GM06990 (cell line): ENCODE data around the gene ZNF205.

Experiments
- DNase-seq: peaks from one replicate; pipeline ENCODE4 v3.0.0-alpha.2; 2011; ENCODE audit not compliant: insufficient read length; ENCODE audit errors: extremely low read depth
- H3K27me3 ChIP-seq: replicated peaks from 2 replicates; pipeline ENCODE4 v1.6.0; 2011; ENCODE audit warnings: low read length; ENCODE audit not compliant: control insufficient read depth, insufficient read depth
- H3K36me3 ChIP-seq: 2 replicates; pipeline ENCODE4 v1.5.1; 2011; ENCODE audit warnings: low read length; ENCODE audit not compliant: control insufficient read depth, insufficient read depth
- H3K4me3 ChIP-seq: replicated peaks from 2 replicates; pipeline ENCODE4 v1.5.1; 2011; ENCODE audit warnings: low read depth, mild to moderate bottlenecking, control low read depth, low read length
- TF ChIP-seq, protein P1 (sequence below): IDR thresholded peaks from 2 replicates; pipeline ENCODE4 v1.5.1; 2011; ENCODE audit warnings: low read length, control low read depth, mild to moderate bottlenecking, inconsistent platforms; ENCODE audit not compliant: insufficient read depth, poor library complexity, severe bottlenecking

The ZNF205 gene

GRCh38 chr16:3112058-3112880 lies at the start of gene ZNF205:
Gene ZNF205, plus strand, starts transcription at chr16:3112586. Its CDS starts 845 bp downstream, at chr16:3113431.
- Histone ChIP-seq H3K4me3 (peak within 1 kb of the TSS; percentile 41), H3K27me3 (no peaks in the 10 kb centered on the region; the same call in 1 of the 2 replicates), H3K36me3 (no peaks in the 10 kb centered on the region)
- TF ChIP-seq, protein P1, sequence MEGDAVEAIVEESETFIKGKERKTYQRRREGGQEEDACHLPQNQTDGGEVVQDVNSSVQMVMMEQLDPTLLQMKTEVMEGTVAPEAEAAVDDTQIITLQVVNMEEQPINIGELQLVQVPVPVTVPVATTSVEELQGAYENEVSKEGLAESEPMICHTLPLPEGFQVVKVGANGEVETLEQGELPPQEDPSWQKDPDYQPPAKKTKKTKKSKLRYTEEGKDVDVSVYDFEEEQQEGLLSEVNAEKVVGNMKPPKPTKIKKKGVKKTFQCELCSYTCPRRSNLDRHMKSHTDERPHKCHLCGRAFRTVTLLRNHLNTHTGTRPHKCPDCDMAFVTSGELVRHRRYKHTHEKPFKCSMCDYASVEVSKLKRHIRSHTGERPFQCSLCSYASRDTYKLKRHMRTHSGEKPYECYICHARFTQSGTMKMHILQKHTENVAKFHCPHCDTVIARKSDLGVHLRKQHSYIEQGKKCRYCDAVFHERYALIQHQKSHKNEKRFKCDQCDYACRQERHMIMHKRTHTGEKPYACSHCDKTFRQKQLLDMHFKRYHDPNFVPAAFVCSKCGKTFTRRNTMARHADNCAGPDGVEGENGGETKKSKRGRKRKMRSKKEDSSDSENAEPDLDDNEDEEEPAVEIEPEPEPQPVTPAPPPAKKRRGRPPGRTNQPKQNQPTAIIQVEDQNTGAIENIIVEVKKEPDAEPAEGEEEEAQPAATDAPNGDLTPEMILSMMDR, result no peak
- no peak for DNase-seq

DNA sequence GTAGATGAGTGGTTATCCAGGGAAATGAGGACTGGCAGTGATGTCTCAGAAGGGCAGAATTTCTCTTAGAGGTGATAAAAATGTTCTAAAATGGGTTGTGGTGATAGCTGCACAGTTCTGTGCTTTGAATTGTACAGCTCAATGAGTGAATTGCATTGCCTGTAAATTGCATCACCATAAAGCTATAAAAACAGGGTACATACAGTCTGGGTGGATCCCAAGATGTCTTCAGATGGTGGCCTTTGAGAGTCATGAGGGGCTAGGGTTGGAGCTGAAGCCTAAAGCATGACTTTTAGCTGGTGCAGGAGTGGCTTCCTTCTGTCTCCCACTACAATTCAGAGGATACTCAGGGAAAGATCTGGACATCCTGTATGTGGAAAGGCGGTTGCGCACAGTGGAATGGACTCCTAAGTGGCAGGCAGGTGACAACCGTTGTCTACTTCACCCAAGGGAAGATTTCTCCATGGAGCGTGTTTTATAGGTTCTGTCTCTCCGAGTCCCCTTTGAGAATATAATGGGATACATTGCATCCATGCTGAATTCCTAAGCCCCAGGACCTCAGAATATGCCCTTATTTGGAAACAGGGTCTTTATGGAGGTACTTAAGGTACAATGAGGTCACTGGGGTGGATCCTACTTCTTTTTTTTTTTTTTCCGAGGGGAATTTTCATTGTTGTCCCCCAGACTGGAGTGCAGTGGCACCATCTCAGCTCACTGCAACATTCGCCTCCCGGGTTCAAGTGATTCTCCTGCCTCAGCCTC lies 48.6 kb upstream of the ZNF205 start:
- Histone ChIP-seq H3K4me3 (no peak overlapping the region), H3K27me3 (no peaks in the 10 kb centered on the region), H3K36me3 (peaks cover 3% of the 10 kb centered on the region)
- no peak for DNase-seq
- TF ChIP-seq, protein P1, result no peak

DNA sequence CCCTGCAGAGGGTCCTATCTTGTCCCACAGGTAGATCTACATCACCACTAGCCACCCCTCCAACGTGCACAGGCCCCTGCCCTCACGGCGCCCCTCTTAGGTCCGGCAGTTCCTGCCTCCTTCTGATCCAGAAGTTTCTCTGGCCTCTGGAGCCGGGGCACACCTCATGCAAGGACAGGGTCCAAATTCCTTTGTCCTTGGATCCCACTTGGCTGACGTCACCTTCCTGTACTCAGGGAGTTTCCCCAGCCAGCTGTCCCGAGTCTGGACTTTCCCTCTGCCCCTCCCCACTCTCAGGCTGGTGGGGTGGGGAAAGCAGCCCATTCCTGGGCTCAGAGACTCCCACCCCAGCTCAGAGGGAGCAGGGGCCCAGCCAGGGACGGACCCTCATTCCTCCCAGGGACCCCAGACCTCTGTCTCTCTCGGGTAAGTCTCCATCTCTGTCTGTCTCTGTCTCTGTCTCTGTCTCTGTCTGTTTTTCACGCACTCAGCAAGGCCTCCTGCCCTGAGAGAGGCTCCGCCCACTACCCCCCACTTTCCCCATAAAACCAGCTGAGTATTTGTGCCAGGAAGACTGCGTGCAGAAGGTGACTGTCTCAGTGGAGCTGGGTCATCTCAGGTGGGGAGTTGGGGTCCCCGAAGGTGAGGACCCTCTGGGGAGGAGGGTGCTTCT lies 47.2 kb upstream of the ZNF205 start, which contains the start of gene IL32:
TSS of gene IL32 (plus strand) at position 572 of the 673 bp plus-strand sequence. CDS start 172 bp downstream, outside the sequence.
- H3K4me3 ChIP-seq, result peak within 1 kb of the TSS; percentile 65
- TF ChIP-seq, protein P1, result no peak
- no peaks in the 10 kb centered on the region for H3K27me3 ChIP-seq
- H3K36me3 ChIP-seq, result peaks cover 5% of the 10 kb centered on the region
- DNase-seq, result no peak

DNA sequence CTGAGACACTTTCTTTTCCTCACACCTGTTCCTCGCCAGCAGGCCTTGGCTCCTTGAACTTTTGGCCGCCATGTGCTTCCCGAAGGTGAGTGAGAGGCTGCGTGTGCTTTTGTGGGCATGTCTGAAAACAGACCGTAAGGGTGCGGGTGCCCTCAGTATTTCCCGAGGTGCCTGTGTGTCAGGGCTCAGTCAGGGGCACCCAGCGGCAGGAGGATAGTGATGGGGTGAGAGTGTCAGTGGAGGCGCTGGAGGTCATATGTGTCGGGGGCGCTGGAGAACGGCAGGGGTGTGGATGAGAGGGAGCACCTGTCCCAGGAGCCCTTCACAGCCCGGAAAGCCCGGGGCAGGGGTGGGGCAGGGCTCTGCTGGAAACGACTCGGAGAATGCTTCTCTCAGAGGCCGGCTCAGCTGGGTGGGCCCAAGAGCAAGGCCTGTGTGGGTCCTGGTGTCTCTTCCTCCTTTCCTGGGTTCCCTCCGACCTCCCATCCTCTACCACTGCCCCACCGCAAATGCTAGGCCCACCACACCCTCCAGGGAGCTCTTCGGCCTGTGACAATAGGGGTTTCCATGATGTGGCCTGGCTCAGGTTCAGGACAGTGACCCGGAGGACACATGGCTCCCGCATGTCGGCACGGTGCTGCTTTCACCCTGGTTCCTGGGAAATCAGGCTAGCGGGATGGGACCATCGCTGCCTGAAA lies 46.5 kb upstream of the ZNF205 start:
- H3K27me3 ChIP-seq, result no peaks in the 10 kb centered on the region
- peaks cover 5% of the 10 kb centered on the region for H3K36me3 ChIP-seq
- DNase-seq, result no peak
- TF ChIP-seq, protein P1, result no peak
- H3K4me3 ChIP-seq, result peak overlapping the region; percentile 65

DNA sequence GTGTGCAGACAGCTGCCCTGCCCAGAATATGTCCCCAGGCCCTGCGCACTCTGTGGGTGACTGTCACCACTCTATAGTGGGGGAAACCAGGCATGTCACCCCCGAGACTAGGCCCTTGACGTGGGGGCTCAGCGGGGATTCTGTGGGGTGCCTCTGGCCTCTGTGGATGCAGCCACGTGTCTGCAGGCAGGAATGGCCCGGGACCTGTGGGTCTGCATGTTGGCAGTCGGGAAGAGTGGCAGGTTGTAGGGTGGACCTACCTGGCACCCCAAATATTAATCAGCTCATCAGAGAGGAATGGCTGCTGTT lies 46.0 kb upstream of the ZNF205 start:
- Histone ChIP-seq H3K4me3 (peak overlapping the region; percentile 65), H3K36me3 (peaks cover 5% of the 10 kb centered on the region), H3K27me3 (no peaks in the 10 kb centered on the region)
- TF ChIP-seq, protein P1, result no peak
- no peak for DNase-seq
